Measurements from ENCODE around the gene LAMA3.

- no peak for TF ChIP-seq POLR2A (IDR thresholded peaks at IDR 0.05)
- TF ChIP-seq CTCF (IDR thresholded peaks at IDR 0.05): no peak
Observed at GRCh38 chr18:23867006-23867405, 177.8 kb downstream of the LAMA3 start.
